Measurements from ENCODE around the gene CACNG4. TPM values are rescaled to one million over a fixed set of nuclear protein-coding genes. Genes with fewer than 3 reads are reported as not detected.

CACNG4 gene
- polyA plus RNA-seq, 1 donor from 2014 or later = 32.9 TPM

DNA sequence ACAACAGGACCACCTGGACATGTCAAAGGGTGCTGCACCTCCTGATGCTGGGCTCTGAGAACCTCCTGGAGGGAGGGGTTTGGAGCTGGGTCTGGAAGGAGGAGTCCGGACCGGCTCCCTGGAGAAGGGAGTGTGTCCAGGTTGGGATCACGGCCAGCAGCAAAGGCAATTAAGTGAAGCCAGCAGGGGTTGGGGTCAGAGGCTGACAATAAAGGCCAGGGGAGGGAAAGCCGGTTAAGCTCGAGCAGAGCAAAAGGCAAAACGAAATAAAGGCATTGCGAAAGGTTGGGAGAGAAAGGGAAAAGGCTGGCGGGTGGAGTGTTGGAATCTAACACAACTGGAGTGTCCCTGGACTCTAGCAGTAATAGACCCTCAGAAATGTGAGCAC lies 992 bp upstream of the CACNG4 start:
- Histone ChIP-seq H3K9me3 (ENCODE audit: low read length) (no peaks in the 10 kb centered on the region), H2AFZ (ENCODE audit: low read depth, low read length) (peak overlapping the region; percentile 40), H3K4me3 (ENCODE audit: low read length) (peak overlapping the region; percentile 74), H3K36me3 (ENCODE audit: insufficient read depth, low read length) (no peaks in the 10 kb centered on the region), H3K9ac (ENCODE audit: low read length) (peak overlapping the region; percentile 64), H3F3A (ENCODE audit: insufficient read depth, low read length, poor library complexity, severe bottlenecking) (no peaks in the 10 kb centered on the region), H3K9me2 (ENCODE audit: insufficient read depth, low read length) (no peaks in the 10 kb centered on the region), H4K20me1 (ENCODE audit: insufficient read depth) (peaks cover 14% of the 10 kb centered on the region), H3K4me2 (ENCODE audit: low read length) (peak overlapping the region; percentile 87), H3K27me3 (ENCODE audit: insufficient read depth, low read depth, low read length) (no peaks in the 10 kb centered on the region), H3K79me2 (replicated peaks; ENCODE audit: insufficient read depth, low read length) (peaks cover 26% of the 10 kb centered on the region), H3K27ac (ENCODE audit: low read length) (peak overlapping the region; percentile 69)
- no peak for TF ChIP-seq EP300 (conservative IDR thresholded peaks at IDR 0.05; ENCODE audit: poor library complexity, severe bottlenecking)
- no peak for TF ChIP-seq RAD21 (conservative IDR thresholded peaks at IDR 0.05)
- no peak for TF ChIP-seq MXI1 (conservative IDR thresholded peaks at IDR 0.05; ENCODE audit: poor library complexity, severe bottlenecking)
- TF ChIP-seq SMC3 (conservative IDR thresholded peaks at IDR 0.05; ENCODE audit: poor library complexity) = no peak
- no peak for TF ChIP-seq POLR2AphosphoS5 (IDR thresholded peaks at IDR 0.05)
- TF ChIP-seq, protein P1, sequence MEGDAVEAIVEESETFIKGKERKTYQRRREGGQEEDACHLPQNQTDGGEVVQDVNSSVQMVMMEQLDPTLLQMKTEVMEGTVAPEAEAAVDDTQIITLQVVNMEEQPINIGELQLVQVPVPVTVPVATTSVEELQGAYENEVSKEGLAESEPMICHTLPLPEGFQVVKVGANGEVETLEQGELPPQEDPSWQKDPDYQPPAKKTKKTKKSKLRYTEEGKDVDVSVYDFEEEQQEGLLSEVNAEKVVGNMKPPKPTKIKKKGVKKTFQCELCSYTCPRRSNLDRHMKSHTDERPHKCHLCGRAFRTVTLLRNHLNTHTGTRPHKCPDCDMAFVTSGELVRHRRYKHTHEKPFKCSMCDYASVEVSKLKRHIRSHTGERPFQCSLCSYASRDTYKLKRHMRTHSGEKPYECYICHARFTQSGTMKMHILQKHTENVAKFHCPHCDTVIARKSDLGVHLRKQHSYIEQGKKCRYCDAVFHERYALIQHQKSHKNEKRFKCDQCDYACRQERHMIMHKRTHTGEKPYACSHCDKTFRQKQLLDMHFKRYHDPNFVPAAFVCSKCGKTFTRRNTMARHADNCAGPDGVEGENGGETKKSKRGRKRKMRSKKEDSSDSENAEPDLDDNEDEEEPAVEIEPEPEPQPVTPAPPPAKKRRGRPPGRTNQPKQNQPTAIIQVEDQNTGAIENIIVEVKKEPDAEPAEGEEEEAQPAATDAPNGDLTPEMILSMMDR (IDR thresholded peaks at IDR 0.05; ENCODE audit: poor library complexity, severe bottlenecking) = no peak
- TF ChIP-seq, protein P2, sequence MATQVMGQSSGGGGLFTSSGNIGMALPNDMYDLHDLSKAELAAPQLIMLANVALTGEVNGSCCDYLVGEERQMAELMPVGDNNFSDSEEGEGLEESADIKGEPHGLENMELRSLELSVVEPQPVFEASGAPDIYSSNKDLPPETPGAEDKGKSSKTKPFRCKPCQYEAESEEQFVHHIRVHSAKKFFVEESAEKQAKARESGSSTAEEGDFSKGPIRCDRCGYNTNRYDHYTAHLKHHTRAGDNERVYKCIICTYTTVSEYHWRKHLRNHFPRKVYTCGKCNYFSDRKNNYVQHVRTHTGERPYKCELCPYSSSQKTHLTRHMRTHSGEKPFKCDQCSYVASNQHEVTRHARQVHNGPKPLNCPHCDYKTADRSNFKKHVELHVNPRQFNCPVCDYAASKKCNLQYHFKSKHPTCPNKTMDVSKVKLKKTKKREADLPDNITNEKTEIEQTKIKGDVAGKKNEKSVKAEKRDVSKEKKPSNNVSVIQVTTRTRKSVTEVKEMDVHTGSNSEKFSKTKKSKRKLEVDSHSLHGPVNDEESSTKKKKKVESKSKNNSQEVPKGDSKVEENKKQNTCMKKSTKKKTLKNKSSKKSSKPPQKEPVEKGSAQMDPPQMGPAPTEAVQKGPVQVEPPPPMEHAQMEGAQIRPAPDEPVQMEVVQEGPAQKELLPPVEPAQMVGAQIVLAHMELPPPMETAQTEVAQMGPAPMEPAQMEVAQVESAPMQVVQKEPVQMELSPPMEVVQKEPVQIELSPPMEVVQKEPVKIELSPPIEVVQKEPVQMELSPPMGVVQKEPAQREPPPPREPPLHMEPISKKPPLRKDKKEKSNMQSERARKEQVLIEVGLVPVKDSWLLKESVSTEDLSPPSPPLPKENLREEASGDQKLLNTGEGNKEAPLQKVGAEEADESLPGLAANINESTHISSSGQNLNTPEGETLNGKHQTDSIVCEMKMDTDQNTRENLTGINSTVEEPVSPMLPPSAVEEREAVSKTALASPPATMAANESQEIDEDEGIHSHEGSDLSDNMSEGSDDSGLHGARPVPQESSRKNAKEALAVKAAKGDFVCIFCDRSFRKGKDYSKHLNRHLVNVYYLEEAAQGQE (IDR thresholded peaks at IDR 0.05; ENCODE audit: borderline replicate concordance) = no peak
- no peak for TF ChIP-seq TAF1 (IDR thresholded peaks at IDR 0.05; ENCODE audit: low read depth)
- no peak for TF ChIP-seq EZH2 (IDR thresholded peaks at IDR 0.05; ENCODE audit: borderline replicate concordance, insufficient read depth, low read length, poor library complexity, severe bottlenecking)

DNA sequence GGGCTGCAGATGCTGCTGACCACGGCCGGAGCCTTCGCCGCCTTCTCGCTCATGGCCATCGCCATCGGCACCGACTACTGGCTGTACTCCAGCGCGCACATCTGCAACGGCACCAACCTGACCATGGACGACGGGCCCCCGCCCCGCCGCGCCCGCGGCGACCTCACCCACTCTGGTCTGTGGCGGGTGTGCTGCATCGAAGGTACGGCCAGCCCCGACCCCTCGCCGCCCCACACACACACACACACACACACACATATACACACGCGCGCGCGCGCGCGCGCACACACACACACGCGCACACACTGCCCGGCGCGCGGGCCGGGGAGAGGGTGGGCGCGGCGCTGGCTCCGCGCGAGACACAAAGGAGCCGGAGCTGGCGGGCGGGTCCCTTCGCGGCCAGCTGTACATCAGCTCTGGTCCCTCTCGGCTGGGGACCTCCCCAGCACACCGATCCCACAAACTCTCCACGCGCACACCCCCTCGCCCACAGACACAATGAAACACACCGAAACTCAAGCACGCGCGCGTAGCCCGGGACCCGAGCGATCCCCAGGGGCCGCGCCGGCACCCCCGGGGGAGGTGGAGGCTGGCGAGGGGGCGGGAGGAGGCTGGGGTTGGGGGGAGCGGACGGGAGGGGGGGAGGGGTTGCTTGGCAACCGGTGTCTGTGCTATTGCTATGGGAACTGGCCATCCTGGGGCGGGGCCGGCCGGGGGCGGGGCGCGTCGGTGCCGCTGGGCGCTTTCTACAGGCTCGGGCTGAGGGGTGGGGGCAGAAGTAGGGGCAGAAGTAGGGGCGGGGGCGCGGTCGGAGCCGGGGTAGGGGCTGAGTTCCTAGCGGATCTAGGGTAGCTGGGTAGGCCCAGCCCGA lies 658 bp downstream of the CACNG4 start:
- Histone ChIP-seq H3K36me3 (ENCODE audit: insufficient read depth, low read length) (peaks cover 2% of the 10 kb centered on the region), H2AFZ (ENCODE audit: low read depth, low read length) (peak overlapping the region; percentile 73), H3K27ac (ENCODE audit: low read length) (peak overlapping the region; percentile 90), H3K9me3 (ENCODE audit: low read length) (no peaks in the 10 kb centered on the region), H3K4me3 (ENCODE audit: low read length) (peak overlapping the region; percentile 100), H3K27me3 (ENCODE audit: insufficient read depth, low read depth, low read length) (no peaks in the 10 kb centered on the region), H3K4me2 (ENCODE audit: low read length) (no peak overlapping the region), H3K9me2 (ENCODE audit: insufficient read depth, low read length) (no peaks in the 10 kb centered on the region), H4K20me1 (ENCODE audit: insufficient read depth) (peaks cover 14% of the 10 kb centered on the region), H3K79me2 (replicated peaks; ENCODE audit: insufficient read depth, low read length) (peaks cover 41% of the 10 kb centered on the region), H3K9ac (ENCODE audit: low read length) (peak overlapping the region; percentile 95), H3F3A (ENCODE audit: insufficient read depth, low read length, poor library complexity, severe bottlenecking) (no peaks in the 10 kb centered on the region)
- TF ChIP-seq MXI1 (conservative IDR thresholded peaks at IDR 0.05; ENCODE audit: poor library complexity, severe bottlenecking) (peak; percentile 76), POLR2AphosphoS5 (IDR thresholded peaks at IDR 0.05) (peak; percentile 81), TAF1 (IDR thresholded peaks at IDR 0.05; ENCODE audit: low read depth) (peak; percentile 56), SMC3 (conservative IDR thresholded peaks at IDR 0.05; ENCODE audit: poor library complexity) (peak; percentile 24), EZH2 (IDR thresholded peaks at IDR 0.05; ENCODE audit: borderline replicate concordance, insufficient read depth, low read length, poor library complexity, severe bottlenecking) (no peak), RAD21 (conservative IDR thresholded peaks at IDR 0.05) (peak; percentile 36), EP300 (conservative IDR thresholded peaks at IDR 0.05; ENCODE audit: poor library complexity, severe bottlenecking) (peak; percentile 59)
- TF ChIP-seq, protein P1 (IDR thresholded peaks at IDR 0.05; ENCODE audit: poor library complexity, severe bottlenecking) = no peak
- TF ChIP-seq, protein P2 (IDR thresholded peaks at IDR 0.05; ENCODE audit: borderline replicate concordance) = peak; percentile 82

Data from neural cell (in vitro differentiated cells).